ENCODE data around the gene GAPDH.

DNA sequence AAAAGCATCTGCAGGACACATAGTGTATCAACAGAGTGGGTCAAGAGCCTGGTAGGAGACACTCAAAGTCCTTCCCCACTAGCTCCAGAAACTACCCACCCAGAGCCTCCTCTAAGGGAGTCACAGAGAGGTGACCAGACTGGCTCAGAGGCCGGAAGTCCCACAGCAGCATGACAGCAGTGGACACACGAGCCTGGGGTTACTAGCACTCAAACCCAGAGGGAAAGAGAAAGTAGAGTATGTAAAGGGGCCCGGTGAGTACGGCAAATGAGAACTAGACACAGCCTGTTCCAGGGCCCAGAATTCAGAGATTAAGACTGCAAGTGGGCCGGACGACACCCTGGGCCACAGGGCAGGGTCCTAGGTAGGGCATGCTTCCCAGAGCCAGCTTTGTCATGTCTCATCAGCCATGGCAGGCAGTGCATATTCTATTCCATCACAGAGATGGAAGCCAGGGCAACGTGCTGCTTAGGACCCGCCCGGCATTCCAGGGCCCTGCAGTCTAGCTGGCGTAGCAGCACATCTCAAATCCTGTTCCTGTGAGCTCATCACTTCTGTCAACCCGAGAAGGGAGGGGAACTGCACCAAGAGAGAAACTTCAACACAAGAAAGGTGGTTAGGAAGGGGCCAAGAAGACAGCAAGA lies 17.3 kb downstream of the GAPDH start:
- TF ChIP-seq POLR2AphosphoS5 (IDR thresholded peaks at IDR 0.05) (no peak), POLR2A (IDR thresholded peaks at IDR 0.05) (no peak)
- TF ChIP-seq, protein P1, sequence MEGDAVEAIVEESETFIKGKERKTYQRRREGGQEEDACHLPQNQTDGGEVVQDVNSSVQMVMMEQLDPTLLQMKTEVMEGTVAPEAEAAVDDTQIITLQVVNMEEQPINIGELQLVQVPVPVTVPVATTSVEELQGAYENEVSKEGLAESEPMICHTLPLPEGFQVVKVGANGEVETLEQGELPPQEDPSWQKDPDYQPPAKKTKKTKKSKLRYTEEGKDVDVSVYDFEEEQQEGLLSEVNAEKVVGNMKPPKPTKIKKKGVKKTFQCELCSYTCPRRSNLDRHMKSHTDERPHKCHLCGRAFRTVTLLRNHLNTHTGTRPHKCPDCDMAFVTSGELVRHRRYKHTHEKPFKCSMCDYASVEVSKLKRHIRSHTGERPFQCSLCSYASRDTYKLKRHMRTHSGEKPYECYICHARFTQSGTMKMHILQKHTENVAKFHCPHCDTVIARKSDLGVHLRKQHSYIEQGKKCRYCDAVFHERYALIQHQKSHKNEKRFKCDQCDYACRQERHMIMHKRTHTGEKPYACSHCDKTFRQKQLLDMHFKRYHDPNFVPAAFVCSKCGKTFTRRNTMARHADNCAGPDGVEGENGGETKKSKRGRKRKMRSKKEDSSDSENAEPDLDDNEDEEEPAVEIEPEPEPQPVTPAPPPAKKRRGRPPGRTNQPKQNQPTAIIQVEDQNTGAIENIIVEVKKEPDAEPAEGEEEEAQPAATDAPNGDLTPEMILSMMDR (IDR thresholded peaks at IDR 0.05 in 8 of 11, conservative IDR thresholded peaks at IDR 0.05 in 3 of 11) = no peak
